HL-60/S4 (cell line): ENCODE results near the gene LPAR2.
"Not testable (repeated sequence)": the region's sequence is repeated elsewhere in the genome, so short reads cannot be mapped to it uniquely, and the experiment has no call there.

ENCODE experiments used
- in situ Hi-C: fragments of 300-500 bp; cut with MboI; formaldehyde crosslinking; loops from 2 replicates; pipeline ENCODE4 v1.14.3; 2022; ENCODE audit warnings: low sequenced_read_pairs

LPAR2 gene

DNA sequence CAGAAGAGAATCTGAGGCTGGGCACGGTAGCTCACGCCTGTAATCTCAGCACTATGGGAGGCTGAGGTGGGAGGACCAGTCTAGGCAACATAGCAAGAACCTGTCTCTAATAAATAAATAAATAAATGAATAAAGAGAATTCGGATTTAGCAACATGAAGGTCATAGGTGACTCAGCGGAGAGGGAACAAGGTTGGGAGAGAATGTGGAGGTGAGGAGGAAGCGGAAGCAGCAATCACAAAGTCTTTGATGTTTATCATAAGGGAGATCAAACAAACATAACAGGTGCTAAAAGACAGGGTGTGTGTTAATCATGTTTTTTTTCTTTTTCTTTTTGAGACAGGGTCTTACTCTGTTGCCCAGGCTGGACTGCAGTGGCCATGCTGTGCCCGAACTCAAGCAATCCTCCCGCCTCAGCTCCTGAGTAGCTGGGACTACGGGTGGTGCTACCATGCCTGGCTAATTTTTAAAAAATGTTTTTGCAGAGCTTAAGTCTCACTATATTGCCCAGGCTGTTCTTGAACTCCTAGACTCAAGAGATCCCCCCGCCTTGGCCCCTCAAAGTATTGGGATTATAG, 25.8 kb downstream of the LPAR2 start:
- in situ Hi-C loops = no loop called here

DNA sequence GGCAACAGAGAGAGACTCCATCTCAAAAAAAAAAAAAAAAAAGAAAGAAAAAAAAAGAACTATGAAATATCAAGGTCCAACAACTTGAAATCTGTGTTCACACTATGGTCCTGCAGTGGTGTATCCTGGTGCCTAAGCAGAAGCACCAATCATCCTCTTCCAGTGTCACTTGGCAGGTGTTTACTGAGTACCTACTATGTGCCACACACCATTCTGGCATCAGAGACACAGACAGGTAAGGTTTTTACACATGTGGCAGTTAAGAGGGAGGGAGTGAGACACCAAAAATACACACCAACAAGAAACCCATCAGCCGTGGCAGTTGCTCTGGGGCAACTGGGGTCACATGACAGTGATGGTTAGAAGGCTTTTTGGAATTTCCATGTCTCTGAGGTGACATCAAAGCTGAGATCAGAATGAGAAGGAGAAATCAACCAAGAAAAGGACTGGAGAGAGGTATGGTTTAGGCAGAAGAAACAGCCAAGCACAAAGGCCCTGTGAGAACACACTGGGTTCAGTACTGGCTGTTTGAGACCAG, 27.2 kb downstream of the LPAR2 start:
- in situ Hi-C loops = no loop called here

DNA sequence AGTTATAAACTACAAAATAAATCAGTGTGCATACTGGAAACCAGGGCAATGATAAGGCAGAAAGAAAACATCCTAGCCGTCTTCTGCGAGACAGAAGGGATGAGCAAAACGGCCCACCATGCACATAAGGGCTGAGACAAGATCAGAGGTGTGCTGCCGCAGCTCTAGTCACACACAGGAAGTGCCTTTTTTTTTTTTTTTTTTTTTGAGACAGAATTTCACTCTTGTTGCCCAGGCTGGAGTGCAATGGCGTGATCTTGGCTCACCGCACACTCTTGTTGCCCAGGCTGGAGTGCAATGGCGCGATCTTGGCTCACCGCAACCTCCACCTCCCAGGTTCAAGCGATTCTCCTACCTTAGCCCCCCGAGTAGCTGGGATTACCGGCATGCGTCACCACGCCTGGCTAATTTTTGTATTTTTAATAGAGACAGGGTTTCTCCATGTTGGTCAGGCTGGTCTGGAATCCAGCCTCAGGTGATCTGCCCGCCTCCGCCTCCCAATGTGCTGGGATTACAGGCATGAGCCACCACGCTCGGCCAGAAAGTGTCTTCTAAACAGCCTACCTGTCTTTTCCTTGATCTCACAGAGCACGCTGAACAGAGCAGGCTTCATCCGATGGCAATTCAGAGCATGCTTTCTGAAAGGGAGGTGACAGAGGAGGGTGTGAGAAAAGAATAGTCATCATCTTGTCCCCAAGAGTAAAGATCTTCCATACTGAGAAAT, 29.1 kb downstream of the LPAR2 start:
- in situ Hi-C loops = not testable (repeated sequence)

DNA sequence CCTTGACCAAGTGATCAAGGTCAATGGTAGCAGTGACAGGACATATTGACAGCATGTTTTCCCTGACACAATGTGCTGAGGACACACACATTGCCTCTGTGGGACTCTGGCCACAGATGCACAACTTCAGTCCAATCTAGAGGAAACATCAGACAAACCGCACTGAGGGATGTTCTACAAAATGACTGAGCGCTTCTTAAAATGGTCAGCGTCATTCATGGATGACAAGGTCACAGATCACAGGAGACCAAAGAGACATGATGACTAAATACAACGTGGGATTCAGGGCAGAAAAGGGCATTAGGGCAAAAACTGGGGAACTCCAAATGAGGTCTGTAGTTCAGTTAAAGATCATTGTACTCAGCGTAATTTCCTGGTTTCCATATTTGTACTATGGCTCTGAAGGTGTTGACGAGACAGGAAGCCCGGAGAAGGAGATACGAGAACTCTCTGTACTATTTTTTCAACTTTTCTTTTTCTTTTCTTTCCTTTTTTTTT, 30.2 kb downstream of the LPAR2 start:
- in situ Hi-C loops = no loop called here

DNA sequence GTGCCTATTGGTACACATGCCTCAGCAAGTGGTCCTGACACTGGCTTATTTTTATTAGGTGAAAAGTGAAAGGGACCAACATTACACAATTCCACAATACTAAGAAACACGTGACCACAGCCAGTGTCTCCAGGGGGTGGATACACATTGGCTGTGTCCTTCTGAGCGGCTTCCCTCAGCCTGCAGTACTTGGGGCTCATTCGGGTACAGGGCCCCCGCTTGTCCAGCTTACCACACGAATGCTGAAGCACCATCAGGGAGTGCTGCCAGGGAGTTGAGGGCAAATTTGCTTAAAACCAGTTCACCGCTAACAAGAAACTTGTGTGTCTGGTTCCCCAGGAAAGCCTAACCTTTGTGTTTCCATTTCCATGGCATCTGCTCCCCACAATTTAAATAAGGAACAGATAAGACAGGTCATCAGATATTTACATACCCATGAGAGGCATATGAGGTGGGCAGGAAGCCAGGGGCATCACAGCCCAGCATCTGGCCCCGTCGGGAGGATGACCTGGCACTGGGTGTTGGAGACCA, 32.8 kb downstream of the LPAR2 start:
- in situ Hi-C loops = no loop called here

DNA sequence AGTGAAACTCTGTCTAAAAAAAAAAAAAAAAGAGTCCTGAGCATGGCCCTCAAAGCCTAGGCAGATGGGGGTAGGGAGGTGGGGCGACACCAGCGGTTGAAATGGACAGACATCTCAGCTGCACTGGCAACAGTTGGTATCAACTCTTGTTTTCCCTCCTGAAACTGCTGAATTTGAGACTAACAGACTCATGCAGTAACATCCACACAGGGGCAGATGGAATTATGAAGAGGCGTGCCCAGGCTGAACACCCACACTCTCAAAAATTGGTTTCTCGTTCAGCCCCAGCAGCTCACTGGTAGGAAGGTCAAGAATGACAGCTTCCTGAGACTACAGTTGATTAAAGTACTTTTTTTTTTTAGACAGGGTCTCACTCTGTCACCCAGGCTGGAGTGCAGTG, 33.6 kb downstream of the LPAR2 start:
- in situ Hi-C loops = no loop called here

DNA sequence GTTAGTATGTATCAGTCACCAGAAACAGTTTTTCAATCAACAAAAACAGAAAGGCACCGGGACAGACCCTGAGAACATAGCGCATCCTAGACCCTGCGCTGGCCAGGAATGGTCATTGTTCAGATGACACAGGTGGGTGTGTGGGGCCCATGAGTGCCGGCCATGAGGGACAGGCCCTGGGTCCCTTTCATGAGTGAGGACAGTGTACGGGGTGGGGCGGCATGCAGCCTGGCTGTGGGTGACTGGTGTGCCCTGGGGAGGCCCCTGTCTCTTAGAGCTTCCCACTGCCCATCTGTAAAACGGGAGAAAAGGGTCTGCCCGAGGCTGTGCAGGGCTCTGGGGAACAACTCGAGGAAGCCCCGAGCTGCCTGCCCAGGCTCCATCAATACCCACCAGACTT, 35.3 kb downstream of the LPAR2 start:
- in situ Hi-C loops = no loop called here

DNA sequence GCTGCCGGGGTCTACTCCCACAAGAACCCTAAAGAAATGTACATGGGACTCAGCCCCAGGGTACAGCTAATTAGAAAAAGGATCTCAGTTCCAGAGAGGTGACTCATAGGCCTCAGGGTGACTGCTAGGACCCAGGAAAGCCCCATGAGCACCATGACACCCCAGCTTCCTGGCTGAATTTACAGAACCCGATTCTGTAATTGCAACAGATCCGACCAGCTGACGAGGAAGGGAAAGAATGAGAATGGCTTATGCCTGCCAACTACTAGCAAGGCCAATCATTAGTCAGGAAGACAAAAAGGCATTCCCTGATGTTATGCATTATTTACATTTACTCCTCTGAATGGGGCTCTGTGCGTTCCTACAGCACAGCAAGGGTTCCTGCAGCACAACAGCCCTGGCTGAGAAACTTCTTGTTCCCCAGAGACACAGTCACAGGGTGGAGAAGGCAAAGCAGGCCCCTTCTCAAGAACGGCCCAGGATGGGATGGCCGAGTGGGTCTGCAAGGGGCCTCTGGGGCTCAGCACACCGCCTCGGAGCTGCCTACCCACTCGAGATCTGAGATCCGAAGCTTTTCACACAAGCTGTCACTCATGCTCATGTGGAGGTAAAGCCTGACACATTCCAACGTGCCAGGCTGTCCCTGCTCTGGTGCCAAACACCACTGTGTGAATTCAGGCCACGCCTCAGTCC, 36.7 kb downstream of the LPAR2 start:
- in situ Hi-C loops = no loop called here

DNA sequence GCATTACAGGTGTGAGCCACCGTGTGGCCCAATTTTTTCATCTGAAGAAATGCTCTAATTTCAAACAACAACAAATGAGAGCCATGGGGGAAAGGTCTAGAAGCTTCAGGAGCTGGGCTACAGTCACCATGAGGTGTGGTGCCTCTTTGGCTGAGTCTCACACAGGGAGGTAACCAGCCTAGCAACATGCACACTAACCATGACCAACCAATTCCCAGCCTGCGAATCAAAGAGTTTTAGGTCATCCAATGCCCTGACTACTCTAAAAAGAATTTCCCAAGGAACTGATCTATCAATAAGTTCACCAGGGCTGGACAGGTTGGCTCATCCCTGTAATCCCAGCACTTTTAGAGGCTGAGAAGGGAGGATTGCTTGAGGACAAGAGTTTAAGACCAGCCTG, 39.5 kb downstream of the LPAR2 start:
- in situ Hi-C loops = no loop called here

DNA sequence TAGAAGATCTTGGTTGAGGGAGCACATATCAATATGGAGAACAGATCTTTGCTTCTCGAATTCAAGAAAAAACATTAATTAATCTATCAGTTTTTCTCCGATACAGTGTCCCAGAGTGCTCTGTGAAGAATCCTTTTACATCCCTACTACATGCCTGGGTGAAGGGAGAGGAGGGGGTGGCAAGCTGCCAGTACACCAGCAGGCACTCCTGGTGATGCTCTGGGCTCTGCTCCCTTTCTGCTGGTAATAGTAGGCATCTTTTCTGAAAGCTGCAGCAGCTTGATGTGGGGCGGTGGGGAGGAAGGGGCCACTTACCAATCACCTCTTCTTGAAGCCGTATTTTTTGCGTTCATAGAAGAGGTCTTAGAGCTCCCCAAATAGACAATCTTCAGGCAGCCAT, 40.2 kb downstream of the LPAR2 start:
- in situ Hi-C loops = no loop called here

DNA sequence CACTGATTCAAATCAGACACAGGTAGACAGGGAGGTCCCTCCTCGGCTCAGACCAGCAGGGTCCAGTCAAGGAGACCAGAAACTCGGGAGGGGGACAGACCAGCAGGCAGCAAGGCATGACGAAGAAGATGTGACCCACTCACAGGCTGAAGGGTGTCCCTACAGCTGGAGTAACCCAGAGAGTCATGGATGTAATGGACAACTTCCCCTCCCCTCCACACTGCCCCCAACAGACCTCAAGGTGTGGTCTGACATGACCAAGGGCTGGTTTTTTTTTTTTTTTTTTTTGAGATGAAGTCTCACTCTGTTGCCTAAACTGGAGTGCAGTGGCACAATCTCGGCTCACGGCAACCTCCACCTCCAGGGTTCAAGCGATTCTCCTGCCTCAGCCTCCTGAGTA, 43.7 kb downstream of the LPAR2 start:
- in situ Hi-C loops = no loop called here

DNA sequence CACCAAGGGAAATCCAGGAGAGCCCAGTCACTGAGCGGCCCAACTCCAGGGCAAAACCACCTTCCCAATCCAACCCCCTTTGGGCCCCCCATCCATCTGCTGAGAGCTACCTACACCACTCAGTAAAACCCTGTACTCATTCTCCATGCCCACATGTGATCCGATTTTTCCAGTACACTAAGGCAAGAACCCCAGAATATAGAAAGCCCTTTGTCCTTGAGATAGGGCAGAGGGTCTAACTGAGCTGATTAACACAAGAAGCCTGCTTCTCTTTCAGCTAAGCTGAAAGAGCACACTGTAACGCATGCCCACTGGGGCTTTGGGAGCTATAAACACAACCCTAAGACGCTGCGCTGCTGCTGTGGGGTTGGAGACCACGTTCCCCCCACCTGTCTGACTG, 45.5 kb downstream of the LPAR2 start:
- in situ Hi-C loops = no loop called here

DNA sequence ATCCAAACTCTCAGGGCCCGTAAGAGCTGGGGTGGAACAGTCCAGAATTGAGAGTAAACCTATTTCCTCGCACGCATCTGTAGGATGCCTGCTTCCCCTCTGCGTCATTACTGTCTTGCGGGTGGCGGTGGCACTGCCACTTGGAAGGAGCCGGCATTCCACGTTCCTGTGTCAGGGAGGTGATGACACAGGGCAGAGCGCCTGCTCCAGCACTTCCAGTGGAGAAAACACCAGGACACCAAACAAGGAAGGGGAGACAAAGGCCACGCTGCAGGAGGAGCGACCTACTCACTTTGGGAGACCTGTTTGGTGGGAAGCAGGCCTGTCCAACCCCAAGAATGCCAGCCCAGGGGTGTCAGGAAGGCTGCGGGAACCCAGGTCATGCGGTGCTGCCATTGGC, 46.6 kb downstream of the LPAR2 start:
- in situ Hi-C loops = no loop called here

DNA sequence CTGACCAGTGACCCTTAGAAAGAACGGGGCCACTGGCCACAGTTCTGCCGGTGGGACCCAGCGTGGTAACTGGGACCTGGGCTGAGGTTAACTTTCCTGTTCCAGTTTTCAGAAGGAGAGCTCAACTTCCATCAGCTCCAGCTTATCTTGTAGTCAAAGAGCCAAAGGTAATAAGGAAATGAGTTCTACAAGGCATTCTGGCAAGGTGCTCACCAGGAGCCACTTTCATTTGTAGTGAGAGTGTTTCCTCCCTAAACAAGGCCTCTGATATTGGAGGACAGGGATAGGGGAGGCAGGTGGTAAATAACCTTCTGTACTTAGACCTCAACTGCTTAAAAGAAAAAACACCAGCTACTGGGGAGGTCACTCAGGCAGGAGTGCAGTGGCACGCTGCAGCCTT, 47.6 kb downstream of the LPAR2 start:
- in situ Hi-C loops = no loop called here

DNA sequence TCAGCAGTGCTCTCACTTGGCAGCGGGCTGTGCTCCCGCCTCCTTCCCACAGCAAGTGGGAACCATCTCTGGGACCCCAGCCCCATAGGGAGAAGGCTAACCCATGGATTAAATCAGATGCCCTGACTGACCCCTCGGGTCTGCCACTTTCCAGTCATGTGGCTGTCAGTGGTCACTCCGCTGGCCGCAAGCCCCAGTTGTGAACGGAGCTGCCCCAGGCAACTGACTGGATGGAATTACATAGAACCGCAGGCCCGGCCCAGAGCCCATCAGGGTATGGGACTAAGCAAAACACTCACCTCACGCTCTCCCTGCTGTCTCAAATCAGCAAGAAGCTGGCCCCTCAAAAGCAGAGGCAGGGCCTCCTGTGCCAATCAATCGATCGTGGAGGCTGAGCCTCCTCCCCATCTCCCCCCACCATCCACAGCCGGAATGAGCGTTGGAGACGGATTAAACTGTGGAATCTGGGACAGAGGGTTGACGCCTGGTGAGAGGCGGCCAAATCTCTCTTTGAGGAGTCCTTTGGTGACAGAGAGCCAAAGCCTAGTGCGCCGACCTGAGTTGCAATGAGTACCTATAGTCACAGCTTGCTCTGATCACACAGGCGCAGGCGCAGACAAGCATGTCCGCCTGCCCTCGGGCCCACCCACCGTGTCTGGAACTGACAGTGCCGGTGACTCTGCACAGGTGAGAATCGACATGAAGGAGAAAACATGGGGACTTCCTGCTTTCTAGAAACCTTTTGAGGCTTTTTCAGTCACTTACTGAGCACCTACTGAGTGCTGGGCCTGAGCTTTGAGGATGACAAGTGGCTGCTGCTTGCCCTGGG, 48.3 kb downstream of the LPAR2 start:
- in situ Hi-C loops = no loop called here

DNA sequence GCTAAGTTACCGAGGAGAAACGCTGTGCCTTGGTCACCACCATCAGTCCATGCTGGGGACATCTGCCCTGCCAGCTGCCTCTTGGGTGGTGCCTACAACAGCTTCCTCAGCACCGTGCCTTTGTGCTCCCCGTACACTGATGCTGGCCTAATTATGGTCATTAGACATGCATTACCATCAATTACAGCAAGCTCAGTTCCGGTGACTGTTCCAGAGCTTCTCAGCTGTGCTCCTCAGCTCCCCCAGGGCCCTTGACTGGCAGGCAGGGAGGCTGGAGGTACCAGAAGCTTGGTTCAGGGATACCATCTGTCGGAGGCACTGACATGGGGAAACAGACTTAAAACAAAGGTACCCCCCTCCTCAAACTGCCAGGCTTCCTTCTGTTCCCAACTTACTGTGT, 49.8 kb downstream of the LPAR2 start:
- in situ Hi-C loops = no loop called here

DNA sequence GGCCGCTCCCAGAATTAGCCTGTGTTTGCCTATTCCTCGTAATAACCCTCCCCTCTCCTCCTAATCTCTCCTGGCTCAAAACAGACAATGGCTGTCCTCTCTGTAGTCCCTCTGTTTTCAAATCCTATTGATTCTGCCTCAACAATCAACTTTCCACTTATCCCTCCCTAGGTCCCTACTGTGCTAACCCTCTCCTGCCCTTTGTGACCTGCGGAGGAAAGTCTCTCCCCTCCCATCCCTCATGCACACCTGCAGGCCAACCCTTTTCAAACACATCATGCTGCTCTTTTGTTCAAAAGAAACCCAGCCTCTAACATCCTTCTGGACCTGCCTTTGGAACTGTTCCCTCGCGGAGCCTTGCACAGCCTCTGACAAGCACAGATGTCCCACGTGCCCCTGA, 52.6 kb downstream of the LPAR2 start:
- in situ Hi-C loops = no loop called here
